GM19351 (cell line): Measurements from ENCODE around the gene INPP5E.

Experiments used
- ATAC-seq: cut with Tn5 transposase; IDR thresholded peaks from one replicate; pipeline ENCODE4 v1.9.1; 2021; ENCODE audit warnings: mild to moderate bottlenecking, moderate library complexity; ENCODE audit not compliant: unreplicated experiment

INPP5E gene, protein sequence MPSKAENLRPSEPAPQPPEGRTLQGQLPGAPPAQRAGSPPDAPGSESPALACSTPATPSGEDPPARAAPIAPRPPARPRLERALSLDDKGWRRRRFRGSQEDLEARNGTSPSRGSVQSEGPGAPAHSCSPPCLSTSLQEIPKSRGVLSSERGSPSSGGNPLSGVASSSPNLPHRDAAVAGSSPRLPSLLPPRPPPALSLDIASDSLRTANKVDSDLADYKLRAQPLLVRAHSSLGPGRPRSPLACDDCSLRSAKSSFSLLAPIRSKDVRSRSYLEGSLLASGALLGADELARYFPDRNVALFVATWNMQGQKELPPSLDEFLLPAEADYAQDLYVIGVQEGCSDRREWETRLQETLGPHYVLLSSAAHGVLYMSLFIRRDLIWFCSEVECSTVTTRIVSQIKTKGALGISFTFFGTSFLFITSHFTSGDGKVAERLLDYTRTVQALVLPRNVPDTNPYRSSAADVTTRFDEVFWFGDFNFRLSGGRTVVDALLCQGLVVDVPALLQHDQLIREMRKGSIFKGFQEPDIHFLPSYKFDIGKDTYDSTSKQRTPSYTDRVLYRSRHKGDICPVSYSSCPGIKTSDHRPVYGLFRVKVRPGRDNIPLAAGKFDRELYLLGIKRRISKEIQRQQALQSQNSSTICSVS

DNA sequence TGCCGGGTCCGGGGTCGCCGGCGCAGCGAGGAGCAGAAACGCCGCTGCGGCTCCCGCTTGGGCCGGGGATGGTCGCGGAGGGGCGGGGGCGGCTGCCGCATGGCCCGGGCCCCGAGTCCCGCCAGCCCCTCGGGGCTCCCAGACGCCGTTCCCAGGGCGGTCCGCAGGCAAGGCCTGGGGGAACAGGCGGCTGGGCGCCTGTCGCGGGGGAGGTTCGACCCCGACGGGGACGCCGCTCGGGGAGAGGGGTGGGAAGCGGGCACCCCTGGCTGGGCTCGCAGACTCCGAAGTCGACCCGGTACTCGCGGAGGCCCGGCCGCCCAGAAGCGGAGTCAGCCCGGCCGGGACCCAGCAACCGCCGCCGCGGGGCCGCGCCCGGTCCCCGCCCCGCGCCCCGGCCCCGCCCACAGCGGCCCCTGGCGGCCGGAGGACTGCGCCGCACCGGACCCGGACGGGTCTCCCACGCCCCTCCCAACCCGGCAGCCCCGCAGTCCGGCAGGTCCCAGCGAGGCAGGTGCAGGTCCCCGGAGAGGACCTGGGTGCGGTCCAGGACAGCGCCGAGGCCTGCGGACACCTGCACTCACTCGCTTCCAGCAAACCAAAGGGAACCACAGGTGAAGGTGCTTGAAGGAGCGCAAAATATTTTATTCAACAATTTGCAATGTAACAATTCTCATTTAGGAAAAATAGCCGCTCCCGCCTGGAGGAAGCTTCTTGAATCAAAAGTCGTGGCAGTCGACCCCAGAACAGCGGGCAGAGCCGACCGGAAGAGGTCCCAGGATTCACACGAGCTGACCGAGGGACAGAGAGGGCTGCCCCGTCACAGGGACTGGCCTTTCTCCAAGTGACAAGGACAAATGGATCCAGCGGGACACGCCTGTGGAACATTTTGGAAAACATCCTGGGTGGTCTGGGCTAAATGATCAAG is at the start of gene INPP5E:
INPP5E (minus strand) TSS at position 365 of the 928 bp plus-strand sequence. CDS start 426 bp downstream, outside the sequence.
- peak; percentile 82 for ATAC-seq

DNA sequence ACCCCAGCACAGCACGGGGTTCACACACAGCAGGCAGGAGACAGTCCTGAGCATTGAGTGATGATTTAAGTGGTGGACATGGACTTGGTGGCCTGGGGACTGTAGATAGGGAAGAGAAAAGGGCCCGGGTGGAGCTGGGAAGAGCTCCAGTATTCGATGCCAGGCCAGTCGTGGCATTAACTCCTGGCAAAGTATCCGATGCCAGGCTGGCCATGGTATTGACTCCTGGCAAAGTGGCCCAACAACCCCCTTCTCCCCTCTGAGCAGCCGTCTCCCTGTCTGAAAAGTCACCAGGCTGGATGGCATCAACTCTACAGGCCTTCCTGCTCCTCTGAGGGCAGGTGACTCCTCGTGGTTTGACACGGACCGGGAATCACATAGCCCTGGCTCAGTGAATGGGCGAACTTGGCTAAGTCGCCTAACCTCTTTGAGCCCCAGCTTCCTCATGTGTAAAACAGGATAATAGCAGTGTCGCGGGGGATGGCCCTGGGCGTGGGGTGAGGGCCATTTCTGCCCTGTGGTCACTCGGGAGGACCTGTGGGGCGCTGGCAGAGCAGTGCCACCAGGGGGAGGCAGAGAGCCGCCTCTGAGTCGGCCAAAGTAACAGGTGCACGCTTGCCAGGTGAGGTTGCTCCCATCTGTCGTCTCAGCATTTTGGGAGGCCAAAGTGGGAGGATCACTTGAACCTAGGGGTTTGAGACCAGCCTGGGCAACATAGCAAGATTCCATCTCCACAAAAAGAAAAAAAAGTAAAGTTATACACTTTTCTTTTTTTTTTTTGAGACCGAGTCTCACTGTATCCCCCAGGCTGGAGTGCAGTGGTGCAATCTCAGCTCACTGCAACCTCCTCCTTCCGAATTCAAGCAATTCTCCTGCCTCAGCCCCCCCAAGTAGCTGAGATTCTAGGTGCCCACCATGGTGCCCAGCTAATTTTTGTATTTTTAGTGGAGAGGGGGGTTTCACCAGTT is 48.9 kb upstream of the INPP5E start:
- ATAC-seq, result no peak

DNA sequence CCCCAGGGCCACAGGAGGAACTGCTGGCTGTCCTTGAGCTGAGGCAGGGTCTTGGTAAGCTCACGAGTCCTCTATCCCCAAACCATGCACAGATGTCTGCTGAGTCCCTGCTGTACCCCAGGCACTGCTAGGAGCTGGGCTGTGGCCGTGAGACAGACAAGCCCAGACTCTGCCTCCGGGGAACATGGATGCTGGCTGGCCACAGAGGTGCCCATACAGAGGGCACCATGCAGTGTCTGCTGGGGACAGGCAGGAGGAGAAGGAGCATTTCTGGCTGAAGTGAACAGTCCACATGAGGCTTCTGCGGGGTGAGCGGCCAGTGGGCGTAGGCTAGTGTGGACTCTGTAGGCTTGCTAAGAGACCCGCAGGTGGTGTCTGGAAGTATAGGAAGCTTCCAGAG is 48.0 kb upstream of the INPP5E start:
- ATAC-seq, result no peak

DNA sequence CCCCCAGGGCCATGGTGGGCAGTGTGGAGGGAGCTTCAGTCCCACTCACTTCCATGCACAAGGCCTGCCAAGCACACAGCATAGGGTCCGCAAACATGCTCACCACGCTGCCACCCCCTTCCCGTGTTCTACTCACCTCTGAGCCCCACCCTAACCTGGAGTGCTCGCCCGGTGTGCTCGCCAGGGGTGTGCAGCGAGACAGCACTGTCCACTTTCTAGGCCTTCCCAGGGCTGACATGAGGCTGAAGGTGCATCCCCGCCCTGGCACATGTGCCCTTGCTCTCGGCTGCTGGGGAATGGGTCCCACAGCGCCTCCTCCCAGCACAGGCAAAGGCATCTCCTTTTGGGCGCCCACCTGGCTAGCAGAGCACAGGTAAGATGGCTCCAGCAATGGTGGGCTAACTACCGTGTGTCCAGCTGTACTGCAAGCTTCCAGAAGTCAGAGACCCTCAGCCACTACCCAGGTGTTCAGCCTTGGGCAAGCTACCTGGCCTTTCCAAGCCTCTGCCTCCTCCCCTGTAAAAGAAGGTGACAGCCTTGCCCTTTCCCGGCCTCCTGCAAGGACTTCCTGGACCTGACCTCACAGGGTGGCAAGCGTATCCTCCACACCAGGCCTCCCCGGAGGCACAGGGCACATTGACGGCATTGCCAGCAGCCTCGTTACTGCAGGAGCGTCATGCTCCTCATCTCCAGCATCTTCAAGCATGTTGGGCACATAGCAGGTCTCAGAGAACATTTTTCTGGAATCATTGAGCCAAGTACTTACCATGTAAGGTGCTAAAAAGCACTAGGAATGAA is 47.4 kb upstream of the INPP5E start:
- no peak for ATAC-seq

DNA sequence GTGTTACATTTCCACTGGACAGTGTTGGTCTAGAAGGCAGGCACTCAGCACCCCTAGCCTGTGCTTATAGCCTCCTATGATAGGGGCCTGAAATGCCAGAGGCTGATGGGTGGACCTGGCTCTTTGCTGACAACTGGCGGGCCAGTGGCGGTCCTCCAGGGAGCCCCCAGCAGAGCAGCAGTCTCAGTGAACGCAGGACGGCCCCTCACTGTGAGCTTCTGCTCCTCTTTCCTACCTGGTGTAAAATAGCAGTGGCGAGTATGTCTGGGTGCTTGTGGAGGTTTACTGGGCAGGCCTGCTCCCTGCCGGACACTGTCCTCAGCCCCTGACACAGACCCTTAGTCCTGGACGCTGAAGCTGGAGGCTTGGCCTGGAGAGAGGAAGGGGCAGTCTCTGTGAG is 46.5 kb upstream of the INPP5E start:
- no peak for ATAC-seq

DNA sequence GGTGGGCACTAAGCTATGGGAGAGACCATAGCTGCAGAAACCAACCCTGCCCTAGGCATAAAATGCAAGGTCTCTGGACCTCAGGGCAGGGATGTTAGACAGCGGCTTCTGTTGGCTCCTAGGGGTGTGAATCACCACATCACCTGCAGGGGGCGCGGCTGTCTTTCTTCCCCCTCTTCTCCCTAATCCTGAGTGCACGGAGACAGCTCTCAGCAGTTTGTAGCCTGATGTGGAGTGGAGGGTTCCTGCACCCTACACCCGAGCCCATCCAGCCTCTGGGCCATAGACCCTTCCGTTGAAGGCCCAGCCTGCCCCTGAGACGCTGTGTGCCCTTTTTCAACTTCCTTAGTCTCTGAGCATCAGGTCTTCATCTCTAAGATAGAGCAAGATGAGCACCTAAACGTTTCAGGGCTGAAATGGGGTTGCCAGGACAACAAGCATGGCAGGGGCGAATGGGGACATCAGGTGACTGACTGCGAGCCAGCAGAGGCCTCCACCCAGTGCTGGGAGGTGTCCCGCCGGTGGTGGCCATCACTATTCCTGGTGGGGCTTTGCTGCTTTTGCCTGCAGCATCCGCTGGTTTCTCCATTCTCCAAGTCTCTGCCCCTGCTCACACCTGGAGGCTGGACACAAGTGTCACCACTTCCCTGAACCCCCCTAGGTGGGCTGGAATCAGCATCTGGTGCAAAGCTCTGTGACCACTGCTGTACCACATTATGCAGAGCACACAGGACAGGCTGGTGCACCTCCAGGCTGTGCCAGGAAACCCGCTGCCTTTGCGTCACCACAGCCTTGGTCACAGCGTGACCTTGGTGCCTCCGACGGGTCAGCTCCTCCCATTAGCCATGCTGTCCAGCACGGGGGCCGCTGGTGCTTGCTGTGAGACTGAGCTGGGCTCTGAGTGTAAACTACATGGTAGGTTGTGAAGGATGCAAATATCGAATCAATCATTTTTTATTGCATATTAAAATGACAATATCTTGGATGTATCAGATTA is 45.7 kb upstream of the INPP5E start:
- no peak for ATAC-seq

DNA sequence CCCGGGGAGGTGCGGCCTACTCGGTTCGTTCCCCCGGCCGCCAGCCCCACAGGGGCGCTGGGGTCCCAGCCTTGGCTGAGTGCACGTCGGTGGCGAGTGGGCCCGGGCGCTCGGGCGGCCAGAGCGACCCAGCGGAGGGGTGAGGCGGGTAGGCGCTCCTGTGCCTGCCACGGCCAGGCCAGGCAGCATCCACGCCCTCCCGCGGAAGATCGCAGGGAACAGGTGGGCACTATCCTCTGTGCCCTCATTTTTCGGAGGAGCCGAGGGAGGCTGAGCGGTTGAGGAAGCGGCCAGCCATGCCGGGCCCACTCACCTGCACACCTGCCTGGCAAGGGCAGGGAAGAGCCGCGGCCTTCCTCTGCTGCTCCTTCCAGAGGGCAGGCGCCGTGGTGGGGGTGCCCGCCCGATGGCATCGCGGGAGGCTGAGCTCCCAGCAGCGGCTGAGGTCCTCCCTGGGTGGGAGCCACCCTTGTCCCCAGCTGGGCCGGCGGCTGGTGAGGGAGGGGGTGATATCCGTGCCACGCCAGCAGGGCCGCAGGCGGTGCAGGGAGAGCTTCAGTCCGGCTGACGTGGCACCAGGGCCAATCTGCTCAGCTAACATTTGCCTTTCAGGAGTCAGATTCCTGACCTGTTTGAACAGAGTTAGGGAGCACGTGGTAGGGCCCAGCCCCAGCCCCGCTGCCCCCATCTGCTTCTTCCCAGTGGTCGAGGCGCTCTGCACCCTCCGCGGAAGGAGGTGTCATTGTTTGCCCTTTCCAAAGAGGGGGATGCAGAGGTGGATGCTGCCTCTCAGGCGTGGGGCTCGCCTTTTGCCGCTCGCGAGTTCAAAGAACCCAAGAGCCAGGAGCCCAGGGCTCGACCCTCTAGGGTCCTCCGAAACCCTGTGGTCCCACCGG is 44.8 kb upstream of the INPP5E start:
- no peak for ATAC-seq

DNA sequence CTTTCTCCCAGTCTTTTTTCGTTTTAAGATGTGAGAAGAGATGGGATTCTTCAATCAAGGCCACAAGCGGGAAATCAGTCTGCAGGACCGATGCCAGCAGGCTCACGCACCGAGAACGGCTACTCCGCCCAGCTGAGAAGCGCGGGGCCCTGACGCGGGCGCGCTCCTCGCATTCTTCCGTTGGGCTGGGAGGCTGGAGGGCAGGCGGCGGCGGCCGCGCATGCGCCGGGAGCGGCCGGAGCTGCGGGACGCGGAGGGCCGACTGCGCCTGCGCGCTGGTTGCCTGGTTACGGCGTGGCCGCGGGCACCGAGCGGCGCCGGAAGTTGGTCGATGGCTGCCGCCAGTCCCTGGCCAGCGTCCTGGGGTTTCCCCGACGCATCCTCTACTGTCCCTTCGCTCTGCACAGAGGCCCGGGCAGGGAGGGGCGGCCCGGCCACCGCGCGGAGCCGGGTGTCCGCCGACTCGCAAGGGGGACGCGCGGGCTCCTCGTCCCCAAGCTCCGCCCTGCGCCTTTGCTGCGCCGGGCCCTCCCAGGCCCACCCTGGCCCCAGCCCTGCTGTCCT is 44.0 kb upstream of the INPP5E start:
- ATAC-seq, result peak; percentile 45

DNA sequence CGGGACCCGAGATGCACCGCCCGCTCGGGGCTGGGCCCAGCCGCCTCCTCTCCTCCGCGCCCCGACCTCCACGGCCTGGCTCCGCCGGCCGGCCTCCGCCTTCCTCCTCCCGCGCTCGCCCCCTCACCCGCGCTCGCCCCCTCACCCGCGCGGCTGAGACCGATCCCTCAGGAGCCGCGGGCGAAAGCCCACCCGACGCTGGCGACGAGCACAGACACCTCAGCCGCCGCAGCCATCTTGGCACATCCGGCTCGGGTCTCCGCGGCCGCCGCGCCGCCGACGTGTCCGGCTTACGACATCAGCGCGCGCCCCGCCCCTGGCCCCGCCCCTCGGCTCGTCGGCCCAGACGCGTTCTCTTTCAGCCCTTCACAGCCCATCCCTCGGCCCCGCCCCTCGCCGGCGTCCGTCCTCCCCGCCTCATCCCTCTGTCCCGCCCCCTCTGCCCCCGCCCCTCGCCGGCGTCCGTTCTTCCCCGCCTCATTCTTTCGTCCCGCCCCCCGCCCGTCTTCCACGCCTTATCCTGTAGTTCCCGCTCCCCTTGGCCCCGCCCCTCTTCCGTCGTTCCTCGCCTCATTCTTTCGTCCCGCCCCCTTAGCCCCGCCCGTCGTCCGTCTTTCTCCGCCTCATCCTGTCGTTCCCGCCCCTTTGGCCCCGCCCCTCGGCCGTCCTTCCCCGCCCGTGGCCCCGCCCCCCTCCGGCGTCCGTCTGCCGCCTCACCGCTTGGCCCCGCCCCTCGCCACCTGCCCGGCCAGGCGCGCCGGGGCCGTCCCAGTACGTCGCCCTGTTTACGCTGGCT is 43.3 kb upstream of the INPP5E start, which contains the start of gene SEC16A:
SEC16A (minus strand) TSS at position 248 of the 796 bp plus-strand sequence. CDS start 5,425 bp downstream, outside the sequence.
- peak; percentile 59 for ATAC-seq

DNA sequence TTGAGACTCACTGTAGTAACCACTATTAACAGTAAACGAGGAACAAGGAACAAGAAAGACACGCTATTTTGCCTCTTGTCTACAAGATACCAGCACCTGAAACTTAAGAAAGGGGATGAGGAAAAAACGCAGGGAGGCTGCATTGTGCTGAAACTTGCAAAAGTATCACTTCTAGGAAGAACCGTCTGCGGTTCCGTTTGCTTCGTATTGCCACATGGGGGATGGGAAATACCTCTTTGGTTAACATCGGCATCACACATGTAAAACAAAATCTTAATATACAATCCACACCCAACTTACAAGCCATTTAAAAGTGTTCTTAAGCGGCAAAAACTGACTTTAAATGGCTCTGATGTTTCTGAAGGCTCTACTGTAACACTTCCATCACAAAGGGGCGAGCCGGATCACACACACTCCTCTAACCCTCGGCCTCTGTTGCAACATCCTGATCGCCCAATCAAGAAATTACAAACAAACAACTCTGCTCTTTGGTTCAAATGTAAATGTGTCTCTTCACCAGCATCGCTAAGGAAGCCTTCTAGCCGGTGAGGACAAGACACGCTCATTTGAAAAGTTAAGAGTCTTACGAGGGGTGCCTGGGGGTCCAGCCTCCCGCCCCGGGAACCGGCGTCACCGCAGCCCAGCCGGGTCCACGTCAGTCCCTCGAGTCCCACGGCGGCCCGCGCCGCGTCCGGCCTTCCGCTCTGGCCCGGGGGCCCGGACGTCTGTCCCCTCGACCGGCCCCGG is 42.6 kb upstream of the INPP5E start:
- ATAC-seq, result peak; percentile 4

DNA sequence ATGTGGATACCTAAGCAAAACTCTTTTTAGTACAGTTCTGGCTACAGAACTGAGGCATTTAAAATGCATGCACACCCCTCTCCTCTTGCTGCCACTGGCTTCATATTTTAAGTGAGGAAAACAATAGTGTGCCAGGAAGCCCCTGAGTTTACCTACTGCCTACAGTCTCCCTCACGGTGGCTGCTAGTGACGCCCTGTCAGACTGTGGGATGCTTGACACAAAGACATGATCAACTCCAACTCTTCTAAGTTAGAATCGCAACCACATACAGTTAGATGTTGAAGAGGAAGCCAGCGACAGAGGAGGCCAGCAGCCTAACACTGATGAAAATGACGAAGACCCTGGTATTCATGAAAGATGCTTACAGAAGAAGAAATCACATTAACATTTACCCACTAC is 41.9 kb upstream of the INPP5E start:
- ATAC-seq, result no peak

DNA sequence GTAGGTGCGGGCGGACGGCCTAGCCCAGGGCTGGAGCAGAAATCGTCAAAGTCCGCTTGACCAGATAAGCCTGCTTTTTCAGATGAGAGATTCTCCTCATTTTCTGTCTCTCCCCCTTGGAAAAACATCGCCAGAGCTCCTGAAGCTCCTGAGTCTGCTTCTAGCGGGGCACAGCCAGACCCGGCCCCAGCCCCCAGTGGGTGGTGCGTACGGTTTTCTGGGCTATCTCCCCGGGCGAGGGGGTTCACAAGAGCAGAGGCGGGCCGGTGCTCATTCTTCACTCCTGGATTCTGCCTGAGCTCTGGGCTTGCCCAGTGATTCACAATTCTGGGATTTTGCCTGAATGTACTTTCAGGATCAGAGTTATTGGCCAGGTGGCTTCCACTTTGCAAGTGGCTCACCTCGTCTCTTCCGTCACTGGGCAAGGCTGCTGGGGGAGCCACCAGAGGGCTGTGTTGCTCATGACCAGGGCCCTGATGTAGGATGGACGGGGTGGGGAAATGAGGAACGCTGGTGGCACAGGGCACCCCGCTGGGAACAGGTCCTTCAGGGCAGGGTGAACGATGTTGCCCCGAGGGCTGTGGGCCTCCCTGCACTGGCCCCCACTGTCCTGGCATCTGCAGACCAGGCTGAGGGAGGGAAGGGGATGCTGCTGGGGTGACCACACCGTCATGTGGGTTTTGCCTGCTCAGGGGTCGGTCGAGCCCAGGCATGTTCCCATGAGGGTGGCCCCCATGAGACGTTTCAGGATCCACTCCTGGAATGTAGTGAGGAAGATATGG is 36.9 kb upstream of the INPP5E start:
- ATAC-seq, result no peak

DNA sequence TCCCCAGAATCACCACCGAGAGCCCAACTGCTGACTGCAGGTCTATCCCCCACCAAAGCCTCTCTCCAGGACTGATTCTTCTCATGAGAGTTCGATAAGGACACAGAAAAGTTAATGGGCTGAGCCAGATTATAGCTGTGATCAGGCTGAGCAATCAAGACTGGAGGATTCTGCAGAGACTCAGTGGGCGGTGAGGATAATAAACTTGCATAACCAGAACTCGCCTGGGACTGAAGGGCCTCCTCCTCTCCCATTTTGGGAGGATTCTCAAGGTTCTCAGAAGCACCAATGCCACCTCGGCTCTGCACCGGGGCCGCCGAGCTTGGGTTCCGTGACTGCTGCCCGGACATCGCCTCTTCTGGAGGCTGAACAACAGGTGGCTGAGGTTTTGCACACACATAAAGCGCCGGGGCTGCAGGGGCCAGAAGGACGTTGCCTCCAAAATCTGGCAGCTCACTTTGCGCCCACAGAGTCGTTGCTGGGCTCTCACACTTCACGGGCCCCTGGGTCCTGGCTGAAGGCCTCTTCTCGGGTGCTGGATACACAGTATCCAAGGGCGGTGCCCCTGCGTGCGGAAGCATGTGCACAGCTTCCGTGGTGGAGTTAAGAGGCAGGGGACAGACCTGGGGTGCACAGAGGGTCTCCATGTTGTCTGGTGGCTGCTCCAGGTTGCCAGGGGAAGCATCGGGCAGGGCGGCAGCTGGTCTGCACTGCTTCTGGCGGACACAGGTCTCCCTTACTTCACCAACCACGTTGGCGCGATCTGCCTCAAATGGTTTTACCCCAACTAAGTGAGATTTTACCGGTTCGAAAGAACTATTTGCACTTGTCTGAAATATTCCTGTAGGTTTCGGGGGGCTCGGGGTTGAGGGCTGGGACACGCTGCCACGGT is 35.6 kb upstream of the INPP5E start:
- ATAC-seq, result no peak
